OCI-LY1 (cell line): ENCODE data around the gene FAM219B.

ENCODE experiments used
- CTCF ChIP-seq: fragments of 200-600 bp; sonication (generic), shearing (Covaris generic); IDR thresholded peaks from 2 replicates; pipeline ENCODE4 v1.5.1; 2017; ENCODE audit warnings: mild to moderate bottlenecking, antibody characterized with exemption, low read length, moderate library complexity, mixed read lengths
- EZH2 ChIP-seq: fragments of 200-600 bp; sonication (generic), shearing (Covaris generic); IDR thresholded peaks from 2 replicates; pipeline ENCODE4 v1.8.0; 2017; ENCODE audit warnings: borderline replicate concordance, mixed run types, mild to moderate bottlenecking, antibody characterized with exemption, low read length, moderate library complexity, mixed read lengths

- no peak for TF ChIP-seq CTCF
- no peak for TF ChIP-seq EZH2
These were observed 13.8 kb upstream of the FAM219B start for GRCh38 chr15:74920456-74920855.
